Stimulated activated CD4-positive, alpha-beta T cell treated with anti-CD3 and anti-CD28 coated beads, Interleukin-4, amount 100 ng/mL, for 24 hours (primary cell): ENCODE results near the gene PDGFB.

ENCODE experiments used
- DNase-seq: peaks from one replicate; pipeline ENCODE4 v3.0.0-alpha.2; 2020

The PDGFB gene

GRCh38 chr22:39244496-39245129 is at the start of gene PDGFB:
Gene PDGFB (minus strand): TSS chr22:39244982. CDS start chr22:39243963, 1,019 bp downstream.
- no peak for DNase-seq

- no peak for DNase-seq
Observed at GRCh38 chr22:39293766-39294368, 49.1 kb upstream of the PDGFB start.

DNA sequence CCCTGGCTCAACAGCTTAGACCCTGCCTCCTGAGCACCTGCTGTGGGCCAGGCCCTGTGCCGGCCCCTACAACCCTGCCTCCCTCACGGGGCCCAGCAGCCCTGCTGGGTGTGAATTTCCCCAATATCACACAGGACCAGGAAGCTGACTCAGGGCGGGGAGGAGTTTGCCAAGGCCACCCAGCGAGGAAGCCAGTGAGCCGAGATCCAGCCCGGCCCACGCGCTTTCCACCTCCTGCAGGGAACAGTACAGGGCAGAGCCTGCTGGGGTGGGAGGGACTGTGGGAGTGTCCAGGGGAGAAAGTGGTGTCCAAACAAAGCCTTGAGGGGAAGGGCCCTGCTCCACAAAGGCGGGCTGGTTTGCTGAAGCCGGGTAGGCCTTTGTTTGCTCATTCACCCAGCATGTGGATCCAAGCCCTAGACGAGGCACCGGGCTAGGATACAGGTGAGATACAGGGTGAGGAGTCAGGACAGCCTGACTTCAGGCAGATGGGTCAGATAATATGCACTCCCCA is 47.8 kb upstream of the PDGFB start:
- DNase-seq = no peak

DNA sequence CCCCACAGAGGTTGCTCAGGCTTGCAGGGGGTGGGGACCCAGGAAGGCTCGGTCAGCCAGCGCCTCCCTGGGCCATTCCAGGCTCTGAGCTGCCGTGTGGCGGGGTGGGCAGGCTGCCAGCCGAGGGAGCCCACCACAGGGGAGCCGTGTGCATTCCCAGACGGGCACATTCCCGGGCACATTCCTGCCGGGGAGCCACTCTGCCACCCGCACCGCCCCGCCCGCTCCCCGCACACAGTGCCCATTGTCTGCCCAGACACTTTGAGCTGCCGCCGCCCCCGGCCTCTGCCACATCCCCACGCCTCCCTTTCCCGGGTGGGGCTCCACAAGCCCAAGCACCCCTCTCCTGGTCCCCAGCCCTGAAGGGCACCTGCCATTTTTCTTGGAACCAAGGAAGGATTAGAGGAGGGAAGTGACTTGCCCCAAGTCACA is 47.3 kb upstream of the PDGFB start:
- no peak for DNase-seq

DNA sequence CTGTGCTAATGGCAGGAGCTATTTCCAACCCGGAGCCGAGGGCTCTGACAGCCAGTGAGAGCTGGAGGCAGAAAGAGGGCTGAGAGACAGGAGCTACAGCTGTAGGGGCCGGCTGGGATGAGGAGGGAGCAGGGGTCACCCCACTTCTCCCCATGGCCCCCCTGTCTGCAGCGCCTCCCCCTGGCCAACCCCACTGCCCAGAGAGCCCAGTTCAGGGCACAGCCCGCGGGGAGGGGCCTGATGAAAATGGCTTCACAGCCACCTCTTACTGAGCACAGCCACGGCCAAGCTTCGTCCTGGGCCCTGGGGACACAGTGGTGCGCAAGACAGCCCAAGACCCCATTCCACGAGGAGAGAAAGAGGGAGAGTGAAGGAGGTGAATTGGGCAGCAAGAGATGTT is 46.7 kb upstream of the PDGFB start:
- DNase-seq = no peak

GRCh38 chr22:39290724-39291161 is 46.0 kb upstream of the PDGFB start:
- no peak for DNase-seq

DNA sequence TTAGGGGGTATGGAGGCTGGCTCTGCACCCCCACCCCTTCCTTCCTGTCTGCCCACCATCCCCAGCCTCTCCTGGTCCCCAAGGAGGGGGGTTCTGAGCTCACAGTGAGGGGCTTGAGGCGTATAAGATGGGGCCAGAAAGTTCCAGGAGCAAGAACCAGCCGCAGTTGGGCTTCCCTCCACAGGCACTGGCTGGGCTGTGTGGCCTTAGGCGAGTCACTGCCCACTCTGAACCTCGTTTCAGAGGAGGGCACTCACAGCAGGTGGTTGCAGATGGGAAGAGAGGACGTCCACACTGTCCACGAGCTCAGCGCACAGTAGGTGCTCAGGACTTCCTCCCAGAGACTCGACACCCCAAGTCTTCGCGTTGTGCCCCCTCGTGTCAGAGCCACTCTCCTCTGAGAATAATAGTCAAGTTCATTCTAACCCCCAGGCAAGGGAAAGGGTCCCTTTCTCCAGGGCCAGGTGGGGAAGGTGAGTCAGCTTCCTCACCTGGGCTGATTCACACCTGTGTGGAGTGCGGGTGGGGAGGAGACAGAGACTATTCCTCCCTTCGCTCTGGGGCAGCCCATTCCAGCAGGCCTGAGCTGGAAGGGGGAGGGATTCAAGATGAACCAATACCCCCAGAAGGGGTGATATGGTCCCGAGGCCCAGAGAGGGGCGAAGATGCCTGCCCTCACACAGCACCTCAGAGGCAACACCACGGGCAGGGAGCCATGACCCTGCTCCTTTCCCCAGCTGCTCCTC is 45.4 kb upstream of the PDGFB start:
- no peak for DNase-seq

- no peak for DNase-seq
Observed at GRCh38 chr22:39289533-39289932, 44.8 kb upstream of the PDGFB start.

- DNase-seq = no peak
Observed at GRCh38 chr22:39288135-39288898, 43.5 kb upstream of the PDGFB start.

DNA sequence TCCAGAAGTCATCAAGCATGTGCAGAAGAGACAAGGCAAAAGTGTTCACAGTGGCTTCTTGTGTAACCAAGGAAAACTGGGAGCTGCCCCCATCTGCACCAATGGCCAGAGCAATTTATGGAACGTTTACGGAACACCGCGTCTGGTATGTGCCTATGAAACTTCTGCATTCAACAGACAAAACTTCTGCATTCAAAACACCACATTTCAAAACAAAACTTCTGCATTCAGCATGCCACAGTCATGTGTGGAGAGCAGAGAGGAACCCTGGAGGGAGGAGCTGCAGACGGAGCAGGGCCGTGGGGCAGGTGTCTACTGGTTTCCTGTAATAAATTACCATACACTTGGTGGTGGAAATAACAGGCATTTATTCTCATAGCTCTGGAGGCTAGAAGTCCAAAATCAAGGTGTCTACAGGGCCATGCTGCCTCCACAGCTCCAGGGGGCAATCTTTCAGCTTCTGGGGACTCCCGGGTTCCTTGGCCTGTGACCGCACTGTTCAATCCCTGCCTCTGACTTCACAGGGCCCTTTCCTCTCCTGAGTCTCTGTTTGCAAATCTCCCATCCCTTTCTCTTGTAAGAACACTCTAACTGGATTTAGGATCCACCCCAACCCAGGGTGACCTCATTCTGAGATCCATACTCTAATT is 42.4 kb upstream of the PDGFB start:
- no peak for DNase-seq

DNA sequence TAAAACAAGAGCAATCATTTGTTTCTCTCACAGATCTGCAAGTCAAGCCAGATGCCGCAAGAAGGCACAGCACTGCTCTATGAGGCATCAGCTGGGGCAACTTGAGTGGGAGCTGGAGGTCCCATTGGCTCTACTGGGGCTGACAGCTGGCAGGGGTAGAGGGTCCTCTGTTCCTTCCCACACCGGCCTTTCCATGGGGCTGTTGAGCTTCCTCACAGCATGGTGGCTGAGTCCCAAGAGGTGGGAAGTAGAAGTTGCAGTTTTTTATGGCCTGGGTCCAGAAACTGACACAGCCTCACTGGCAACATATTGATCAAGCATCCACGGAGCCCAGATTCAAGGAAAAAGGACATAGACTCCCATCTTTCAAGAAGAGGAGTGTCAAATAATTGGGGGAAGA is 40.2 kb upstream of the PDGFB start:
- DNase-seq = no peak

GRCh38 chr22:39284142-39284980 is 39.6 kb upstream of the PDGFB start:
- no peak for DNase-seq

- DNase-seq = no peak
Observed at GRCh38 chr22:39283322-39284141, 38.8 kb upstream of the PDGFB start.

GRCh38 chr22:39282645-39283321 is 38.0 kb upstream of the PDGFB start:
- no peak for DNase-seq

DNA sequence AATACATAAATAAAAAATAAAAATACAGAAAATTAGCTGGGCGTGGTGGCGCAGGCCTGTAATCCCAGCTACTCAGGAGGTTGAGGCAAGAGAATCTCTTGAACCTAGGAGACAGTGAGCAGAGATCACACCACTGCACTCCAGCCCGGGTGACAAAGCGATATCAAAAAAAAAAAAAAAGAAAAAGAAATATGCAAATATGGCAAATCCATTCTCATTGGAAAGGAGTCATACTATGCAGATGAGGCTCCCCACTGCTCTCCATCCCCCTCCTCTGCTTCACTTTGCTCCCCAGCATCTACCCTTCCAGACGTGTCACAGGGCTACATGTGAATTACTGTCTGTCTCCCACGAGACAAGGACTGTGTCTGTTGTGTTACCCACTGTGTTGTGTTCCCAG is 36.3 kb upstream of the PDGFB start:
- DNase-seq = no peak

- DNase-seq = no peak
Observed at GRCh38 chr22:39280250-39280649, 35.5 kb upstream of the PDGFB start.

DNA sequence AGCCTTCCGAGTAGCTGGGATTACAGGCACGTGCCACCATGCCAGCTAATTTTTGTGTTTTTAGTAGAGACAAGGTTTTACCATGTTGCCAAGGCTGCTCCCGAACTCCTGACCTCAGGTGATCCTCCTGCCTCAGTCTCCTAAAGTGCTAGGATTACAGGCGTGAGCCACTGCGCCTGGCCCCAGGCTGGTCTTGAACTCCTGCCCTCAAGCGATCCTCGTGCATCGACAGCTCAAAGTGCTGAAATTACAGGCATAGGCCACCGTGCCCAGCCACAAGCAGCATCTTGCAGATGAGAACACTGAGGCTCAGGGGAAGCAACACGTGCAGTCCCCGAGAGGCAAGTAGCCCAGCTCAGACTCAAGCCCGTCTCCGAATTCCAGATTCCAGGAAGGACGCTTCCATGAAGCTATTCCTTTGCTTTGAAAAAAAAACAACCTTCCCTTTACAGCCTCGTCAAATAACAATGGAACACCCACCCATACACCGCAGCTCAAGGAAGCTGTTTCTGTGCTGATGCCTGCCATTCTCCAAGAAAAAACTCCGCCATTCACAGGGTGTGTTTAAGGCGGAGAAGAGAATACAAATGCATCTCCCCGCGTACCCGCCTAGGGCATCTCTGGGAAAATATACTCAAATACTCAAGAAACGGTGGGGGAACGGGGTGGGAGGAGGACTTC is 34.5 kb upstream of the PDGFB start:
- no peak for DNase-seq

- no peak for DNase-seq
Observed at GRCh38 chr22:39278040-39278439, 33.3 kb upstream of the PDGFB start.

GRCh38 chr22:39277142-39277607 is 32.4 kb upstream of the PDGFB start:
- no peak for DNase-seq
